ENCODE data around the gene ADCY1.

ADCY1 gene

DNA sequence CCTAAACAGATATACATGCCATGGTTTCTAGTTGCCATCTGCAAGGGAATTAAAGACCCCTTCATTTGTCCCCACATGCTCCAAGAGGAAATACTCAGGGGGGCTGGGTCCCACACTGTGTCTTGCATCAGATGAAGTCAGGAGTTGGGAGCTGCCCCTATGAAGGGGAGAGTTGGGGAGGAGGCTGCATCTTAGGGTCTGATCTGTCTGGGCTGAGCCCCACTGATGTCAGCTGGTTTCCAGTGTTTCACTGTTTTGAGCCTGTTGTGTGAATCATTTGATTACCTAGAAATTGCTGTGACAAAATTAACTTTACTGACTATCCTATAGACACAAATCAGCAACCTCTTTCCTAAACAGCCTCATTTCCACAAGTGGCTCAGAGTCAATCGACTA is 4.9 kb upstream of the ADCY1 start:
- H3K9me3 ChIP-seq (ENCODE audit: insufficient read depth, low read length): no peaks in the 10 kb centered on the region
- no peaks in the 10 kb centered on the region for H3K36me3 ChIP-seq (replicated peaks; ENCODE audit: low read depth, low read length)
- H3K27me3 ChIP-seq (ENCODE audit: low read depth, low read length): peaks cover 7% of the 10 kb centered on the region; the same call in 1 of the 2 replicates
- peaks cover 4% of the 10 kb centered on the region; the same call in 1 of the 2 replicates for H3K4me1 ChIP-seq (ENCODE audit: low read length)
- H3K4me3 ChIP-seq (ENCODE audit: low read length): no peak overlapping the region
- no peak overlapping the region for H3K27ac ChIP-seq (ENCODE audit: low read length)
- no peak overlapping the region for H3K4me2 ChIP-seq (ENCODE audit: low read length)
- H3K9ac ChIP-seq (ENCODE audit: low read length): no peak overlapping the region
- H2AFZ ChIP-seq (ENCODE audit: low read depth, low read length): no peak overlapping the region
- H4K20me1 ChIP-seq (ENCODE audit: insufficient read depth, low read length): no peaks in the 10 kb centered on the region
- H3K79me2 ChIP-seq (ENCODE audit: low read length): no peaks in the 10 kb centered on the region
- TF ChIP-seq EZH2phosphoT487 (IDR thresholded peaks at IDR 0.05; ENCODE audit: low read depth): no peak
- TF ChIP-seq, protein P1, sequence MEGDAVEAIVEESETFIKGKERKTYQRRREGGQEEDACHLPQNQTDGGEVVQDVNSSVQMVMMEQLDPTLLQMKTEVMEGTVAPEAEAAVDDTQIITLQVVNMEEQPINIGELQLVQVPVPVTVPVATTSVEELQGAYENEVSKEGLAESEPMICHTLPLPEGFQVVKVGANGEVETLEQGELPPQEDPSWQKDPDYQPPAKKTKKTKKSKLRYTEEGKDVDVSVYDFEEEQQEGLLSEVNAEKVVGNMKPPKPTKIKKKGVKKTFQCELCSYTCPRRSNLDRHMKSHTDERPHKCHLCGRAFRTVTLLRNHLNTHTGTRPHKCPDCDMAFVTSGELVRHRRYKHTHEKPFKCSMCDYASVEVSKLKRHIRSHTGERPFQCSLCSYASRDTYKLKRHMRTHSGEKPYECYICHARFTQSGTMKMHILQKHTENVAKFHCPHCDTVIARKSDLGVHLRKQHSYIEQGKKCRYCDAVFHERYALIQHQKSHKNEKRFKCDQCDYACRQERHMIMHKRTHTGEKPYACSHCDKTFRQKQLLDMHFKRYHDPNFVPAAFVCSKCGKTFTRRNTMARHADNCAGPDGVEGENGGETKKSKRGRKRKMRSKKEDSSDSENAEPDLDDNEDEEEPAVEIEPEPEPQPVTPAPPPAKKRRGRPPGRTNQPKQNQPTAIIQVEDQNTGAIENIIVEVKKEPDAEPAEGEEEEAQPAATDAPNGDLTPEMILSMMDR (IDR thresholded peaks at IDR 0.05; ENCODE audit: low read depth, low read length): no peak

DNA sequence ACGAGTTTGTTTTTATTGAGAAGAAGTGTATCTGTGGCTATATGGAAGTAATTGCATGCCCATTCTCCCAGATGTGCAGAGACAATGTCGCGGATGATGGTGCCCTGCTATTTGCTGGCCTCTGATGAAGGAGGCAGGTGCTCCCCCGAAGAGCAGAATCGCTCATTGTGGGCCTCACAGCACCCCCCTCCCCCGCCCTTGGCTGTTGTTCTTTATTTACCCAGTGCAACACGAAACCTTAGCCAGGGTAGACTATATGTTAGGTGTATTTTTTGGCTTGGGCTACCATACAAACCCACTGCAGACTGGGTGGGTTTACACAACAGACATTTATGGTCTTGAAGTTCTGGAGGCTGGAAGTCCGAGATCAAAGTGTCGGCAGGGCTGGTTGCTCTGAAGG is 3.4 kb upstream of the ADCY1 start:
- no peak overlapping the region for H3K27ac ChIP-seq (ENCODE audit: low read length)
- no peak for TF ChIP-seq EZH2phosphoT487 (IDR thresholded peaks at IDR 0.05; ENCODE audit: low read depth)
- TF ChIP-seq, protein P1 (IDR thresholded peaks at IDR 0.05; ENCODE audit: low read depth, low read length): no peak
- H3K4me1 ChIP-seq (ENCODE audit: low read length): peaks cover 11% of the 10 kb centered on the region; the same call in 1 of the 2 replicates
- H3K9ac ChIP-seq (ENCODE audit: low read length): no peak overlapping the region
- H3K4me3 ChIP-seq (ENCODE audit: low read length): no peak overlapping the region
- no peaks in the 10 kb centered on the region for H3K9me3 ChIP-seq (ENCODE audit: insufficient read depth, low read length)
- H3K36me3 ChIP-seq (replicated peaks; ENCODE audit: low read depth, low read length): no peaks in the 10 kb centered on the region
- no peaks in the 10 kb centered on the region for H4K20me1 ChIP-seq (ENCODE audit: insufficient read depth, low read length)
- H3K27me3 ChIP-seq (ENCODE audit: low read depth, low read length): peaks cover 7% of the 10 kb centered on the region; the same call in 1 of the 2 replicates
- no peak overlapping the region for H3K4me2 ChIP-seq (ENCODE audit: low read length)
- no peak overlapping the region for H2AFZ ChIP-seq (ENCODE audit: low read depth, low read length)
- peaks cover 9% of the 10 kb centered on the region for H3K79me2 ChIP-seq (ENCODE audit: low read length)

DNA sequence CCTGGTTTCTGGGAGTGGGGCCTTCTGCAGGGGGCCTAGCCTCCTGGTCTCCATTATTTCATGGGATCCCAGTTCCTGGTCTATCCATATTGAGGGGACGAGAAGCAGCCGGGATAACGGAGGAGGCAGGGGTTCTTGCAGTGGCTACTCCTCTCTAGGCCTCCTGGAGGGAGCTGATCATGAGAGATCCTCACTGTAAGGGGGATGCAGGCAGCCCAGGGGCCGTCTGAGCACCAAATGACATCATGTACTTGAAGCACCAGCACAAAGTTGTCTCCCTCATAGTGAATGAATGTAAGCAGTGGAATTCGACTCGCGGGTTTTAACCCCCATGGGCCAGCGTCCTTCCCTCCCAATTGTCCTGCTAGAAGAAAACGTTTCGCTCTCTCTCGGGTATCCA is 964 bp upstream of the ADCY1 start:
- Histone ChIP-seq H3K9ac (ENCODE audit: low read length) (no peak overlapping the region), H3K36me3 (replicated peaks; ENCODE audit: low read depth, low read length) (no peaks in the 10 kb centered on the region), H3K4me1 (ENCODE audit: low read length) (peaks cover 11% of the 10 kb centered on the region; the same call in 1 of the 2 replicates), H3K4me3 (ENCODE audit: low read length) (no peak overlapping the region), H3K9me3 (ENCODE audit: insufficient read depth, low read length) (no peaks in the 10 kb centered on the region), H4K20me1 (ENCODE audit: insufficient read depth, low read length) (no peaks in the 10 kb centered on the region), H2AFZ (ENCODE audit: low read depth, low read length) (no peak overlapping the region), H3K27ac (ENCODE audit: low read length) (no peak overlapping the region), H3K27me3 (ENCODE audit: low read depth, low read length) (peaks cover 7% of the 10 kb centered on the region; the same call in 1 of the 2 replicates), H3K4me2 (ENCODE audit: low read length) (no peak overlapping the region), H3K79me2 (ENCODE audit: low read length) (peaks cover 9% of the 10 kb centered on the region)
- TF ChIP-seq EZH2phosphoT487 (IDR thresholded peaks at IDR 0.05; ENCODE audit: low read depth): no peak
- TF ChIP-seq, protein P1 (IDR thresholded peaks at IDR 0.05; ENCODE audit: low read depth, low read length): no peak

DNA sequence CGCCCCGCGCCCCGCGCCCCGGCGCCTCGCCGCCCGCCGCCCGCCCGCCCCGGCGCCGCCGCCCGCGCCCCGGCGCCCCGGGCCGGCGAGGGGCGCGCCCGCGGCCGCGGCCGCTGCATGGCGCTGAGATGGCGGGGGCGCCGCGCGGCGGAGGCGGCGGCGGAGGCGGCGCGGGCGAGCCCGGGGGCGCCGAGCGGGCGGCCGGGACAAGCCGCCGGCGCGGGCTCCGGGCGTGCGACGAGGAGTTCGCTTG is 174 bp downstream of the ADCY1 start:
- H3K27ac ChIP-seq (ENCODE audit: low read length): no peak overlapping the region
- H3K4me2 ChIP-seq (ENCODE audit: low read length): peak overlapping the region; percentile 97
- no peak for TF ChIP-seq EZH2phosphoT487 (IDR thresholded peaks at IDR 0.05; ENCODE audit: low read depth)
- TF ChIP-seq, protein P1 (IDR thresholded peaks at IDR 0.05; ENCODE audit: low read depth, low read length): no peak

More for the DNA sequence above, 174 bp downstream of the ADCY1 start:
- Histone ChIP-seq H2AFZ (ENCODE audit: low read depth, low read length) (no peak overlapping the region), H3K79me2 (ENCODE audit: low read length) (peaks cover 9% of the 10 kb centered on the region), H3K4me3 (ENCODE audit: low read length) (peak overlapping the region; percentile 86), H4K20me1 (ENCODE audit: insufficient read depth, low read length) (no peaks in the 10 kb centered on the region; the same call in 1 of the 2 replicates), H3K27me3 (ENCODE audit: low read depth, low read length) (peaks cover 7% of the 10 kb centered on the region; the same call in 1 of the 2 replicates), H3K4me1 (ENCODE audit: low read length) (peaks cover 11% of the 10 kb centered on the region; the same call in 1 of the 2 replicates), H3K9me3 (ENCODE audit: insufficient read depth, low read length) (no peaks in the 10 kb centered on the region), H3K36me3 (replicated peaks; ENCODE audit: low read depth, low read length) (no peaks in the 10 kb centered on the region), H3K9ac (ENCODE audit: low read length) (peak overlapping the region; percentile 68)

Measured in OCI-LY3 (cell line).